Measurements from ENCODE around the gene SCN1A. TPM values are rescaled to one million over a fixed set of nuclear protein-coding genes. Genes with fewer than 3 reads are reported as not detected.
A peak's percentile ranks its signal among the peaks of the same experiment; 100 is the strongest.

SCN1A gene
- not detected for total RNA-seq

DNA sequence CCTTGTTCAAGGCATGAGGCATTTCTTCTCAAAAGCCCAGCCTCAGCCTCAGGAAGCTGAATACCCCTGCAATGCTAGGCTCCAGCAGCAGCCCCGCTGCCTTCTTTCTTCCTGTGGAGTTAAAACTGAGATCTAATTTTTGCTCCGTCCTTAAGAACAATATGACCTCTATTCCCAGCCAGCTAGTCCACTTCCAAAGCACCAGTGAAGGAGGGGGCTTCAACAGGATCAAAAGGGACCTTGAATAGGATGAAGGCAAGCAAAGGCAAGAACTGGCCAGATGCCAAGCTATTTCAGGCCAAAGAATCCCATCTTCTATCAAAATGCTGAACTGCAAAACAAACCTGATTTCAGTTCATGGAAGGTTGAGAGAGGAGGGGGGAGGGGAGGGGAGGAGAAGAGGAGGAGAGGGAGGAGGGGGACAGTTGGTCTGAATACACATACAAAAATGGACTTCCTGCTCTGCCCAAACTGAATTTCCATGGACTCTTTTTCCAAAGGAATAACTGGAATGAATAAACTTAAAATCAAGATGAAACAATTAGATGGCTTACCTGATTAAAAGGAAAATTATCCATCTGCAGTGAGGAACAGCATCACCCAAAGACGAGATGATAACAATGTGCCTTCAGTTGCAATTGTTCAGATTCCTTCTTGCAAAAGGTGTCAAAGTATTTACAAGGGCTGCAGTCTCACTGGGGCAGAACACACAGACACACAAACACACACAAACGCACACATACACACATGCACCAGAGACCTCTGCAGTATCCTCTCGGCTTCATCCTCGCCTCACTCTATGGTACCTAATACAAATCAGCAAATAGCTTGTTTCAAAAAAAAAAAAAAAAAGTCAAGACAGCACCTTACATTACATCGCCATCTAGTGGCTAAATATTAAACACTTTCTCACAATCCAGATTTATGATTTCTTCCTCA lies at the start of gene SCN1A:
Gene SCN1A (minus strand): TSS at position 804 of the 939 bp plus-strand sequence. CDS start 54,399 bp downstream, outside the sequence.
- Histone ChIP-seq H3K27me3 (no peaks in the 10 kb centered on the region), H3K4me1 (no peaks in the 10 kb centered on the region), H3K4me3 (no peak within 1 kb of the TSS), H3K9me3 (no peaks in the 10 kb centered on the region), H3K27ac (no peak within 1 kb of the TSS), H3K36me3 (no peaks in the 10 kb centered on the region)
- DNase-seq (ENCODE audit: extremely low spot score in 2 of 2) = no peak
- intact Hi-C loops (cut with DNase I) = no loop called here
- TF ChIP-seq, protein P1, sequence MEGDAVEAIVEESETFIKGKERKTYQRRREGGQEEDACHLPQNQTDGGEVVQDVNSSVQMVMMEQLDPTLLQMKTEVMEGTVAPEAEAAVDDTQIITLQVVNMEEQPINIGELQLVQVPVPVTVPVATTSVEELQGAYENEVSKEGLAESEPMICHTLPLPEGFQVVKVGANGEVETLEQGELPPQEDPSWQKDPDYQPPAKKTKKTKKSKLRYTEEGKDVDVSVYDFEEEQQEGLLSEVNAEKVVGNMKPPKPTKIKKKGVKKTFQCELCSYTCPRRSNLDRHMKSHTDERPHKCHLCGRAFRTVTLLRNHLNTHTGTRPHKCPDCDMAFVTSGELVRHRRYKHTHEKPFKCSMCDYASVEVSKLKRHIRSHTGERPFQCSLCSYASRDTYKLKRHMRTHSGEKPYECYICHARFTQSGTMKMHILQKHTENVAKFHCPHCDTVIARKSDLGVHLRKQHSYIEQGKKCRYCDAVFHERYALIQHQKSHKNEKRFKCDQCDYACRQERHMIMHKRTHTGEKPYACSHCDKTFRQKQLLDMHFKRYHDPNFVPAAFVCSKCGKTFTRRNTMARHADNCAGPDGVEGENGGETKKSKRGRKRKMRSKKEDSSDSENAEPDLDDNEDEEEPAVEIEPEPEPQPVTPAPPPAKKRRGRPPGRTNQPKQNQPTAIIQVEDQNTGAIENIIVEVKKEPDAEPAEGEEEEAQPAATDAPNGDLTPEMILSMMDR (IDR thresholded peaks at IDR 0.05) = peak in 1 of 3 experiments; percentile 69
- no peak for TF ChIP-seq POLR2A (IDR thresholded peaks at IDR 0.05)

DNA sequence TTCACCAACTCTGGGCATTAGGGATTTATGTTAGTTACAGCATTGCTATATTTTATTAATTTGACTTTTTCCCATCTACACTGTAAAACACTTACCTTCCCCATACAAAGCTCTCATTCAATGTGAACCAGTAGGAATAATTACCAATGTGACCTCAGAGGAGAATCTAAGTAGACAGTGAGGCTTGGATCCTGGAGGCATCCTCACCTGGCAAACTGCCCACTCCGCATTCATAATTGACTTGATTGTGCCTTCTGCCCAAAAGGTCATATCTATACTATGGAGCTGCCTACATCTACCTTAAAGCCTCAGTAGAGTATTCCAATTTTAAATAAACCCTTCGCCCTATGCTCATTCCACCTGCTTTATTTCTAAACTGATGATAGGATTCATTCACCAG lies 45.4 kb upstream of the SCN1A start:
- H3K27me3 ChIP-seq = no peaks in the 10 kb centered on the region
- TF ChIP-seq, protein P1 (IDR thresholded peaks at IDR 0.05) = no peak
- no peak for TF ChIP-seq POLR2AphosphoS5 (IDR thresholded peaks at IDR 0.05; ENCODE audit: insufficient read depth in 1 of 2, low read depth in 1 of 2)
- TF ChIP-seq POLR2A (IDR thresholded peaks at IDR 0.05) = no peak
- DNase-seq (ENCODE audit: extremely low spot score in 2 of 2) = no peak
- no peak overlapping the region for H3K4me3 ChIP-seq
- H3K9me3 ChIP-seq = no peaks in the 10 kb centered on the region
- intact Hi-C loops (cut with DNase I) = no loop called here
- H3K27ac ChIP-seq = no peak overlapping the region
- H3K36me3 ChIP-seq = no peaks in the 10 kb centered on the region
- H3K4me1 ChIP-seq = no peaks in the 10 kb centered on the region

DNA sequence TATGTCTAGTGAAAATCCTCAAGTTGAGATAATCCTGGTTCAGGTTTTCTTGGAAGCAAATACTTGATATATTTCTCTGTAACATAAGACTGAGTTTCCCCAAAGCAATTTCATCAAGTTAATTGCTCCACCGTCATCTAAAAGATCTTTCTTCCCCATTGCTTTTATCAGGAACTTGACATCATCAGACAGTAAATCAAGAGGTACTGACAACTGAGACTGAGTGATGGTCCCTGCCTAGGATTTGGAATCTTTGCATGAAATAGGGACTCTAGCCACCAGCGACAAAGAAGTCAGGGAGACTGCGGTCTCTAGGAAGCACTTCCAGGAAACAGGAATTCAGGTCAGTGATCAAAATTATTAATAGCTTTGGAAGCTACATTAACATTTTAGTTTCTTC lies 43.4 kb upstream of the SCN1A start:
- H3K9me3 ChIP-seq = no peaks in the 10 kb centered on the region
- H3K27ac ChIP-seq = no peak overlapping the region
- H3K4me1 ChIP-seq = no peaks in the 10 kb centered on the region
- no peak for DNase-seq (ENCODE audit: extremely low spot score in 2 of 2)
- H3K36me3 ChIP-seq = no peaks in the 10 kb centered on the region
- TF ChIP-seq, protein P1 (IDR thresholded peaks at IDR 0.05) = no peak
- no peak for TF ChIP-seq POLR2A (IDR thresholded peaks at IDR 0.05)
- no peak for TF ChIP-seq POLR2AphosphoS5 (IDR thresholded peaks at IDR 0.05; ENCODE audit: insufficient read depth in 1 of 2, low read depth in 1 of 2)
- intact Hi-C loops (cut with DNase I) = no loop called here
- H3K4me3 ChIP-seq = no peak overlapping the region
- no peaks in the 10 kb centered on the region for H3K27me3 ChIP-seq

DNA sequence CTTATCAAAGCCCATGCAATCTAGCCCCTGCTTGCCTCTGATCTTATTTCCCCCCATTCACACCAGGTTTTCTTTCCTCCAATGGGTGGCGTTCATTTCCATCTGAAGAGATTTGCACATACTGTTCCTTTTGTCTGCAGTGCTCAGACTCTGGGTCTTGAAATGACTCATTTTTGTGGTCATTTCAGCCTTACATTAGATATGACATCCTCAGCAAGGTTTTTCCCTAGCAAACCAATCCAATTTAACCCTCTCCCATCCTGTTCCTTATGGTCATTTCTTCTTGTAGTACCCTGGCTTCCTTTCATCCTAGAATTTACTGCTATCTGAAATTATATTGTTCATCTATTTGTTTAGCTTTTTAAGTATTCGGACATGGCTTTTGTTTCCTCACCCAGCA lies 42.5 kb upstream of the SCN1A start:
- TF ChIP-seq POLR2A (IDR thresholded peaks at IDR 0.05) (no peak), POLR2AphosphoS5 (IDR thresholded peaks at IDR 0.05; ENCODE audit: insufficient read depth in 1 of 2, low read depth in 1 of 2) (no peak)
- TF ChIP-seq, protein P1 (IDR thresholded peaks at IDR 0.05) = no peak
- Histone ChIP-seq H3K27ac (no peak overlapping the region), H3K4me3 (no peak overlapping the region), H3K36me3 (no peaks in the 10 kb centered on the region), H3K9me3 (no peaks in the 10 kb centered on the region), H3K27me3 (no peaks in the 10 kb centered on the region), H3K4me1 (no peaks in the 10 kb centered on the region)
- DNase-seq (ENCODE audit: extremely low spot score in 2 of 2) = no peak
- intact Hi-C loops (cut with DNase I) = no loop called here

DNA sequence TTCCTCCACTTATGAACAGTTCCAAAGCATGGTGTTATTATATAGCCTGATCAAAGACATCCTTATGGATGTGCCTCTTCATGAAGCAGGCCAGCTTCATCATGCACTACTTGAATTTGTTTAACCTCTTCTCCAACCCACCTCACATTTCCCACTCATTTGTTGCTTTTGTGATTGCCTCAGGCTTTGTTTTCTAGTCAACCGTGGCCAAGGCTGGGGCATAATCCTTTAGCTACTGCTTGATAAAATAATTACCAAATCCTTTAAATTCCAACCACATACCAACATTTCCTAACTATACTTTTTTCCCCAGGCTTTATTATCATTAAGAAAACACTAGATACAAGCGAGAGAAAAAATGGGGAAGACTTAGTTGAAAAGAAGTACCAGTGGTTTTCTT lies 39.6 kb upstream of the SCN1A start:
- TF ChIP-seq POLR2AphosphoS5 (IDR thresholded peaks at IDR 0.05; ENCODE audit: insufficient read depth in 1 of 2, low read depth in 1 of 2) = no peak
- TF ChIP-seq POLR2A (IDR thresholded peaks at IDR 0.05) = no peak
- TF ChIP-seq, protein P1 (IDR thresholded peaks at IDR 0.05) = no peak
- Histone ChIP-seq H3K4me3 (no peak overlapping the region), H3K36me3 (no peaks in the 10 kb centered on the region), H3K9me3 (no peaks in the 10 kb centered on the region), H3K4me1 (no peaks in the 10 kb centered on the region), H3K27me3 (no peaks in the 10 kb centered on the region), H3K27ac (no peak overlapping the region)
- no peak for DNase-seq (ENCODE audit: extremely low spot score in 2 of 2)
- intact Hi-C loops (cut with DNase I) = no loop called here

Measured in vagina (tissue), 2 donors.